Measurements from ENCODE around the gene TADA3. TPM values are rescaled to one million over a fixed set of nuclear protein-coding genes. Genes with fewer than 3 reads are reported as not detected.

Gene TADA3
- total RNA-seq, 4 donors from 2014 or later: 38.0 to 63.6 (median 55.7) TPM

GRCh38 chr3:9786209-9786739, 6.0 kb downstream of the TADA3 start:
- no peak overlapping the region for H3K27ac ChIP-seq
- DNase-seq: no peak
- no peak for TF ChIP-seq POLR2A (IDR thresholded peaks at IDR 0.05)
- no peak for TF ChIP-seq CTCF (IDR thresholded peaks at IDR 0.05)
- H3K27me3 ChIP-seq: no peaks in the 10 kb centered on the region
- peaks cover 0 to 11% (median 1%) of the 10 kb centered on the region in 4 donors for H3K4me1 ChIP-seq
- peaks cover 0 to 88% (median 0%) of the 10 kb centered on the region in 3 donors for H3K36me3 ChIP-seq
- H3K4me3 ChIP-seq: no peak overlapping the region
- no peaks in the 10 kb centered on the region for H3K9me3 ChIP-seq

- H3K9me3 ChIP-seq: no peaks in the 10 kb centered on the region
- peaks cover 0 to 92% (median 0%) of the 10 kb centered on the region in 3 donors for H3K36me3 ChIP-seq
- peaks cover 0 to 11% (median 6%) of the 10 kb centered on the region in 4 donors for H3K4me1 ChIP-seq
- no peak overlapping the region for H3K4me3 ChIP-seq
- no peaks in the 10 kb centered on the region for H3K27me3 ChIP-seq
- no peak overlapping the region for H3K27ac ChIP-seq
- no peak for TF ChIP-seq POLR2A (IDR thresholded peaks at IDR 0.05)
- TF ChIP-seq CTCF (IDR thresholded peaks at IDR 0.05): no peak
- DNase-seq: no peak
Measured at GRCh38 chr3:9785602-9786001, 6.7 kb downstream of the TADA3 start.

GRCh38 chr3:9784965-9785364, 7.3 kb downstream of the TADA3 start:
- H3K9me3 ChIP-seq: no peaks in the 10 kb centered on the region
- no peak overlapping the region for H3K4me3 ChIP-seq
- H3K4me1 ChIP-seq: peaks cover 0 to 14% (median 11%) of the 10 kb centered on the region in 4 donors
- no peak overlapping the region for H3K27ac ChIP-seq
- peaks cover 0 to 90% (median 0%) of the 10 kb centered on the region in 3 donors for H3K36me3 ChIP-seq
- TF ChIP-seq POLR2A (IDR thresholded peaks at IDR 0.05) (no peak), CTCF (IDR thresholded peaks at IDR 0.05) (no peak)
- DNase-seq: no peak
- H3K27me3 ChIP-seq: no peaks in the 10 kb centered on the region

- Histone ChIP-seq H3K27me3 (no peaks in the 10 kb centered on the region), H3K9me3 (no peaks in the 10 kb centered on the region), H3K27ac (no peak overlapping the region), H3K4me3 (no peak overlapping the region), H3K36me3 (peaks cover 0 to 85% (median 0%) of the 10 kb centered on the region in 3 donors), H3K4me1 (peaks cover 3 to 24% (median 14%) of the 10 kb centered on the region in 4 donors)
- TF ChIP-seq POLR2A (IDR thresholded peaks at IDR 0.05) (no peak), CTCF (IDR thresholded peaks at IDR 0.05) (no peak)
- no peak for DNase-seq
Measured at GRCh38 chr3:9783954-9784353, 8.3 kb downstream of the TADA3 start.

GRCh38 chr3:9782770-9783169, 9.5 kb downstream of the TADA3 start:
- no peak overlapping the region for H3K4me3 ChIP-seq
- H3K9me3 ChIP-seq: no peaks in the 10 kb centered on the region
- H3K4me1 ChIP-seq: peaks cover 10 to 31% (median 17%) of the 10 kb centered on the region in 4 donors
- no peaks in the 10 kb centered on the region for H3K27me3 ChIP-seq
- DNase-seq: no peak
- peaks cover 0 to 74% (median 0%) of the 10 kb centered on the region in 3 donors for H3K36me3 ChIP-seq
- peak in 5 of 6 experiments; percentile 15 to 45 (median 19) for TF ChIP-seq CTCF (IDR thresholded peaks at IDR 0.05)
- no peak for TF ChIP-seq POLR2A (IDR thresholded peaks at IDR 0.05)
- no peak overlapping the region for H3K27ac ChIP-seq

Data from Peyer's patch (tissue), 4 donors.